IMR-90 (cell line): ENCODE data around the gene TTBK2. TPM values are rescaled to one million over a fixed set of nuclear protein-coding genes. Genes with fewer than 3 reads are reported as not detected.

Experiments used
- ATAC-seq: fragments of 200-7000 bp; cut with Tn5 transposase; 2 replicates; pipeline ENCODE4 v1.9.1; 2020; ENCODE audit warnings: low read depth, mild to moderate bottlenecking, moderate library complexity
- BruUV-seq: library from RNA; stranded (reverse); fragments of 400-500 nt; replicated peaks from 2 replicates; lab custom pipeline; 2021; lab: Mats Ljungman, UMichigan
- CTCF ChIA-PET: fragments of 300-600 bp; formaldehyde crosslinking; extraction: SDS; loops from one replicate; lab custom pipeline; 2021; ENCODE audit warnings: antibody characterized with exemption; lab: Yijun Ruan, JAX
- POLR2A ChIA-PET: fragments of 300-600 bp; sonication (Branson Sonifier 250); formaldehyde crosslinking; loops from one replicate; lab custom pipeline; 2022; ENCODE audit warnings: antibody characterized with exemption; ENCODE audit not compliant: unreplicated experiment; lab: Charles Lee
- DNase-seq: peaks from one replicate; pipeline ENCODE4 v3.0.0; 2013
- H2AFZ ChIP-seq: replicated peaks from 2 replicates; pipeline ENCODE3; 2013; ENCODE audit warnings: low read length, mild to moderate bottlenecking; ENCODE audit not compliant: poor library complexity
- H2AK5ac ChIP-seq: 2 replicates; pipeline ENCODE4 v1.6.1; 2013; ENCODE audit warnings: low read depth, low read length, inconsistent platforms
- H2AK9ac ChIP-seq: replicated peaks from 2 replicates; pipeline ENCODE3; 2013; ENCODE audit warnings: mild to moderate bottlenecking, low read depth, low read length, moderate library complexity; ENCODE audit not compliant: poor library complexity
- H2BK120ac ChIP-seq: 2 replicates; pipeline ENCODE4 v1.6.1; 2013; ENCODE audit warnings: low read depth, low read length, inconsistent platforms
- H2BK15ac ChIP-seq: 3 replicates; pipeline ENCODE4 v1.6.1; 2013; ENCODE audit warnings: low read depth, low read length, inconsistent platforms
- H2BK20ac ChIP-seq: 2 replicates; pipeline ENCODE4 v1.6.1; 2013; ENCODE audit warnings: low read depth, mild to moderate bottlenecking, inconsistent platforms, low read length, moderate library complexity
- H2BK5ac ChIP-seq: 2 replicates; pipeline ENCODE4 v1.6.1; 2013; ENCODE audit warnings: mild to moderate bottlenecking, low read depth, low read length, inconsistent platforms; ENCODE audit not compliant: poor library complexity, severe bottlenecking
- H3K14ac ChIP-seq: replicated peaks from 2 replicates; pipeline ENCODE4 v1.6.1; 2013; ENCODE audit warnings: low read depth, low read length, inconsistent platforms
- H3K18ac ChIP-seq: 2 replicates; pipeline ENCODE4 v1.6.1; 2013; ENCODE audit warnings: low read depth, low read length, control low read depth
- H3K23ac ChIP-seq: 2 replicates; pipeline ENCODE4 v1.6.1; 2013; ENCODE audit warnings: low read depth, low read length, inconsistent platforms
- H3K27ac ChIP-seq: 2 replicates; pipeline ENCODE4 v1.5.1; 2013; ENCODE audit warnings: mild to moderate bottlenecking, control low read depth, low read length; ENCODE audit not compliant: insufficient read depth
- H3K27me3 ChIP-seq: 2 replicates; pipeline ENCODE4 v1.6.1; 2013; ENCODE audit warnings: low read length; ENCODE audit not compliant: control insufficient read depth, insufficient read depth
- H3K36me3 ChIP-seq: 2 replicates; pipeline ENCODE4 v1.6.1; 2013; ENCODE audit warnings: low read length, mixed read lengths; ENCODE audit not compliant: control insufficient read depth, insufficient read depth
- H3K4ac ChIP-seq: 2 replicates; pipeline ENCODE4 v1.6.1; 2013; ENCODE audit warnings: low read depth, low read length, inconsistent platforms
- H3K4me1 ChIP-seq: 2 replicates; pipeline ENCODE4 v1.6.1; 2013; ENCODE audit warnings: low read length, mixed read lengths; ENCODE audit not compliant: control insufficient read depth, insufficient read depth
- H3K4me2 ChIP-seq: 2 replicates; pipeline ENCODE4 v1.6.1; 2013; ENCODE audit warnings: low read depth, mild to moderate bottlenecking, control low read depth, low read length, moderate library complexity
- H3K4me3 ChIP-seq: 2 replicates; pipeline ENCODE4 v1.5.1; 2013; ENCODE audit warnings: low read depth, mild to moderate bottlenecking, control low read depth, low read length, moderate library complexity; ENCODE audit not compliant: insufficient read depth
- H3K56ac ChIP-seq: 2 replicates; pipeline ENCODE4 v1.6.1; 2013; ENCODE audit warnings: low read length, inconsistent platforms; ENCODE audit not compliant: insufficient read depth; ENCODE audit errors: extremely low read depth
- H3K79me1 ChIP-seq, 2 experiments: 2 replicates each; pipeline ENCODE4 v1.6.1; 2013; ENCODE audit warnings: low read length in 2 of 2, inconsistent platforms in 1 of 2, low read depth in 1 of 2
- H3K9ac ChIP-seq: 2 replicates; pipeline ENCODE4 v1.6.1; 2013; ENCODE audit warnings: low read depth, low read length, control low read depth
- H3K9me1 ChIP-seq: 2 replicates; pipeline ENCODE4 v1.6.1; 2013; ENCODE audit warnings: low read length, inconsistent platforms; ENCODE audit not compliant: insufficient read depth
- H3K9me3 ChIP-seq: 2 replicates; pipeline ENCODE4 v1.6.1; 2013; ENCODE audit warnings: low read length; ENCODE audit not compliant: control insufficient read depth, insufficient read depth
- H4K20me1 ChIP-seq: 2 replicates; pipeline ENCODE4 v1.6.1; 2013; ENCODE audit warnings: low read length, inconsistent platforms; ENCODE audit not compliant: insufficient read depth
- H4K5ac ChIP-seq: 2 replicates; pipeline ENCODE4 v1.6.1; 2013; ENCODE audit warnings: mild to moderate bottlenecking, low read depth, low read length, control low read depth
- H4K8ac ChIP-seq, 2 experiments: 2 replicates each; pipeline ENCODE4 v1.6.1; 2013; ENCODE audit warnings: low read depth in 2 of 2, low read length in 2 of 2, control low read depth in 1 of 2, inconsistent platforms in 1 of 2
- H4K91ac ChIP-seq: 2 replicates; pipeline ENCODE4 v1.6.1; 2013; ENCODE audit warnings: low read depth, low read length, inconsistent platforms; ENCODE audit not compliant: insufficient read depth
- ELK1 ChIP-seq: fragments of 150-350 bp; IDR thresholded peaks from 2 replicates; pipeline ENCODE4 v1.6.1; 2016; ENCODE audit warnings: low read depth, mild to moderate bottlenecking, low read length, moderate library complexity, borderline replicate concordance
- NFE2L2 ChIP-seq: fragments of 150-350 bp; IDR thresholded peaks from 2 replicates; pipeline ENCODE4 v1.6.1; 2016; ENCODE audit warnings: low read depth, mild to moderate bottlenecking, low read length
- RAD21 ChIP-seq: IDR thresholded peaks from 2 replicates; pipeline ENCODE4 v1.6.1; 2012; ENCODE audit warnings: low read length, improper control_type of control experiment
- RCOR1 ChIP-seq: IDR thresholded peaks from 2 replicates; pipeline ENCODE4 v1.6.1; 2012; ENCODE audit warnings: mild to moderate bottlenecking, low read length, improper control_type of control experiment; ENCODE audit not compliant: insufficient replicate concordance
- RFX5 ChIP-seq: IDR thresholded peaks from 2 replicates; pipeline ENCODE4 v1.8.0; 2012; ENCODE audit warnings: low read depth, mild to moderate bottlenecking, low read length, moderate library complexity
- WGBS, 2 experiments: methylation state at CpG; one replicate each; pipeline versions ENCODE4 v1.1.5 to v1.1.7; 2013; ENCODE audit warnings: missing lambda C conversion rate in 2 of 2; ENCODE audit not compliant: insufficient read length in 1 of 2; ENCODE audit errors: extremely low coverage in 2 of 2; 5-methylcytosine and 5-hydroxymethylcytosine counted together
- dilution Hi-C: fragments of 300-500 bp; cut with HindIII; formaldehyde crosslinking; loops from one replicate; pipeline ENCODE4 v1.14.3; 2018; ENCODE audit warnings: low sequenced_read_pairs; ENCODE audit not compliant: unreplicated experiment
- in situ Hi-C: fragments of 300-500 bp; cut with MboI; formaldehyde crosslinking; loops from 3 replicates; pipeline ENCODE4 v1.14.3; 2019; ENCODE audit warnings: low sequenced_read_pairs, inconsistent platforms, mixed read lengths
- intact Hi-C: fragments of 100-400 bp; cut with micrococcal nuclease; formaldehyde crosslinking; loops from 2 replicates; pipeline ENCODE4 v1.10.0; 2022
- polyA plus RNA-seq, 3 experiments: library from polyadenylated mRNA; depleted of rRNA; stranded (reverse); fragments of >200 nt; gene quantifications; 2 replicates each; pipeline ENCODE4 v1.2.3, GENCODE V29; 2012; ENCODE audit warnings: low replicate concordance in 1 of 3
- total RNA-seq: library from RNA; depleted of rRNA; stranded (reverse); fragments of >200 nt; gene quantifications from 2 replicates; pipeline ENCODE4 v1.2.3, GENCODE V29; 2012
- TF ChIP-seq, protein P1 (sequence below): conservative IDR thresholded peaks from 2 replicates; pipeline ENCODE4 v1.5.1; 2012; ENCODE audit warnings: mild to moderate bottlenecking, low read depth, low read length, improper control_type of control experiment

The TTBK2 gene
- total and polyA plus RNA-seq, 2 of the 4 experiments (the other 2 are of a cell fraction): 2.4 to 3.2 TPM

DNA sequence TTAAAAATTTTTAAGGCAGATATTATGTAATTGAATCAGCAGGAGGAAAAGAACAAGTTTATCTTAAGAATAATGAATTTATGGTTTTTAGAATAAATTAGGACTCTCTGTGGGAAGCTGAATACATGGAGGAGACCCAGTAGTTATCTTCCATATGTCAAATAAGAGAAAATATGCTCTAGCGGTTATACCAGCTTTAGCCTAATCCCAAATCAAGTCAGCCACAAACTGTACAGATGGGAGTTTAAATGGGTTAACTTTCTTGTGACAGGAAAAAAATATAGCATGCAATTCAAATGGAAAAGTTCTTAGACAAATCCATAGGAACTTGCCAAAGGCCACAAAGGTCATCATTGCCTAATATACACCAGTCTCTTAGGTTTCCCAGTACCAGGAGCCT lies 84.3 kb downstream of the TTBK2 start:
- CTCF ChIA-PET: no interaction called here
- Histone ChIP-seq H4K20me1 (no peaks in the 10 kb centered on the region), H3K9me1 (0 out of 2 replicates have a peak, but pooled peaks cover 3% of the 10 kb centered on the region), H2BK120ac (no peak overlapping the region), H3K36me3 (peaks cover 3% of the 10 kb centered on the region; the same call in 1 of the 2 replicates), H4K8ac (no peak overlapping the region), H3K4me3 (no peak overlapping the region), H3K56ac (no peak overlapping the region), H3K27me3 (no peaks in the 10 kb centered on the region), H3K18ac (no peak overlapping the region), H3K27ac (no peak overlapping the region), H2AK9ac (no peak overlapping the region), H2BK20ac (no peak overlapping the region), H2AK5ac (no peak overlapping the region), H3K79me1 (0 out of 4 replicates have a peak, but pooled peaks cover 0 to 4% of the 10 kb centered on the region in 2 experiments), H3K9ac (no peak overlapping the region), H4K91ac (no peak overlapping the region), H2AFZ (no peak overlapping the region), H3K4me1 (no peaks in the 10 kb centered on the region), H3K4ac (no peak overlapping the region), H3K4me2 (no peak overlapping the region), H3K23ac (no peak overlapping the region), H2BK15ac (no peak overlapping the region), H2BK5ac (no peak overlapping the region), H4K5ac (no peak overlapping the region), H3K9me3 (no peaks in the 10 kb centered on the region), H3K14ac (no peak overlapping the region)
- intact Hi-C loops: no loop called here
- in situ Hi-C loops: no loop called here
- BruUV-seq: no TSS peak
- no peak for TF ChIP-seq RAD21
- TF ChIP-seq RFX5: no peak
- TF ChIP-seq, protein P1, sequence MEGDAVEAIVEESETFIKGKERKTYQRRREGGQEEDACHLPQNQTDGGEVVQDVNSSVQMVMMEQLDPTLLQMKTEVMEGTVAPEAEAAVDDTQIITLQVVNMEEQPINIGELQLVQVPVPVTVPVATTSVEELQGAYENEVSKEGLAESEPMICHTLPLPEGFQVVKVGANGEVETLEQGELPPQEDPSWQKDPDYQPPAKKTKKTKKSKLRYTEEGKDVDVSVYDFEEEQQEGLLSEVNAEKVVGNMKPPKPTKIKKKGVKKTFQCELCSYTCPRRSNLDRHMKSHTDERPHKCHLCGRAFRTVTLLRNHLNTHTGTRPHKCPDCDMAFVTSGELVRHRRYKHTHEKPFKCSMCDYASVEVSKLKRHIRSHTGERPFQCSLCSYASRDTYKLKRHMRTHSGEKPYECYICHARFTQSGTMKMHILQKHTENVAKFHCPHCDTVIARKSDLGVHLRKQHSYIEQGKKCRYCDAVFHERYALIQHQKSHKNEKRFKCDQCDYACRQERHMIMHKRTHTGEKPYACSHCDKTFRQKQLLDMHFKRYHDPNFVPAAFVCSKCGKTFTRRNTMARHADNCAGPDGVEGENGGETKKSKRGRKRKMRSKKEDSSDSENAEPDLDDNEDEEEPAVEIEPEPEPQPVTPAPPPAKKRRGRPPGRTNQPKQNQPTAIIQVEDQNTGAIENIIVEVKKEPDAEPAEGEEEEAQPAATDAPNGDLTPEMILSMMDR: no peak
- no peak for TF ChIP-seq RCOR1
- TF ChIP-seq ELK1: no peak
- TF ChIP-seq NFE2L2: no peak
- ATAC-seq (no peak), DNase-seq (no peak)
- POLR2A ChIA-PET: no interaction called here
- dilution Hi-C loops: no loop called here
- WGBS, 2 experiments: no CpG with 5 or more reads among the region's 1 CpG
